Measurements from ENCODE around the gene RBMS2. TPM values are rescaled to one million over a fixed set of nuclear protein-coding genes. Genes with fewer than 3 reads are reported as not detected.

Gene RBMS2
- total RNA-seq, 2 experiments from 2014 or later = 4.8 to 5.5 TPM

DNA sequence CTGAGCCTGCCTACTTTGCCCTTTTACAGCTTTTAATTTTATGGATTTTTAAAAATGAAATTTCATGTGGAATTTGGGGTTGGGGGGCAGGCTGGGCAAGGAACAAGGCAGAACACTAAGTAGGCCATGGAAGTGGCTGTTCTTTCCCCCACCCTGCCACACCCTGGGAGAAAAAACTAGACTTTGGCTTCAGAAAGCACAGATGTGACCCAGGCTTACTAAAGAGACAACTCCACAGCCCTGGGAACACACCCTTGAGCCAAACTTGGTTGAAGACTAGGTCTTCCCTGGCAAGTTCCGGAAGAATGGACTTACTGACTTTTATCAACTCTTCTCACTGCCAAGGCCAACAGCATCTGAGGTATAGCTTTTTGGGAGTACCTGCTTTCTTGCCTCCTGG lies 68.2 kb downstream of the RBMS2 start:
- H3K36me3 Mint-ChIP-seq (ENCODE audit: low read depth) = no peaks in the 10 kb centered on the region
- CTCF ChIA-PET = interaction anchor here (0.6 to 13.4 kb wide), 19 partner anchors 10 to 126 kb away, joined by 3 to 188 read pairs (median 4); partner anchors contain the start of gene RBMS2
- POLR2A ChIA-PET = no interaction called here
- DNase-seq (no peak), ATAC-seq (no peak)
- no peak overlapping the region for H3K4me3 Mint-ChIP-seq
- H3K9me3 Mint-ChIP-seq (ENCODE audit: insufficient read depth) = no peaks in the 10 kb centered on the region
- H3K4me1 Mint-ChIP-seq (ENCODE audit: low read depth) = peaks cover 4% of the 10 kb centered on the region
- no peaks in the 10 kb centered on the region for H3K27me3 Mint-ChIP-seq (ENCODE audit: low read depth)
- H3K27ac Mint-ChIP-seq = no peak overlapping the region

DNA sequence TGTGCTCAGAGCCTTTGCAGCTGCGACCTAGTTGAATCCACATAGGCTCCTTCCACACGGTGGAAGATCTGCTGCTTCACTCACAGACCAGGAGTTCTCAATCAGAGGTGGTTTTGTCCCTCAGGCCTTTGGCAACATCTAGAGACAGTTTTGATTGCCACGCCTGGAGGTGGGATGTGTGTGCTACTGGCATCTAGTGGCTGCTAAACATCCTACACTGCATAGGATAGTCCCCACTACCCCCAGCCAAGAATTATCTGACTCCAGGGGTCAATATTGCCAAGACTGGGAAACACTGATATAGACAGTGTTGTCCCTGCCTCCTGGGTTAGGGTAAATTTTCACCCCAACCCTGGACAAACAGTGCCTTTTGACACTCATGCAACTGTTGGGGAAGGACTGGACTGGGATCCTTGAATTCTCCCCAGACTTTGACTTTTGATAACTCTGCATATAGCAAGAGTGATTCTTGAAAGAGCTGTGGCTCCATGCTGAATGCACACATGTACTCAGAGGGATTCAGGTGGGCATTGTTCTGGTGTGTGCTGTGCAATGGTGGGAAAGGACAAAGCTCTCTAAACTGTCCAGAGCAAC lies 68.7 kb downstream of the RBMS2 start:
- no peak overlapping the region for H3K27ac Mint-ChIP-seq
- POLR2A ChIA-PET = no interaction called here
- no peak overlapping the region for H3K4me3 Mint-ChIP-seq
- ATAC-seq (peak; percentile 73), DNase-seq (peak; percentile 56)
- H3K36me3 Mint-ChIP-seq (ENCODE audit: low read depth) = no peaks in the 10 kb centered on the region
- H3K4me1 Mint-ChIP-seq (ENCODE audit: low read depth) = peaks cover 4% of the 10 kb centered on the region
- no peaks in the 10 kb centered on the region for H3K27me3 Mint-ChIP-seq (ENCODE audit: low read depth)
- no peaks in the 10 kb centered on the region for H3K9me3 Mint-ChIP-seq (ENCODE audit: insufficient read depth)
- CTCF ChIA-PET = interaction anchor here (0.6 to 13.4 kb wide), 26 partner anchors 10 to 94 kb away, joined by 3 to 188 read pairs (median 4); partner anchors contain the start of genes BAZ2A and RBMS2

DNA sequence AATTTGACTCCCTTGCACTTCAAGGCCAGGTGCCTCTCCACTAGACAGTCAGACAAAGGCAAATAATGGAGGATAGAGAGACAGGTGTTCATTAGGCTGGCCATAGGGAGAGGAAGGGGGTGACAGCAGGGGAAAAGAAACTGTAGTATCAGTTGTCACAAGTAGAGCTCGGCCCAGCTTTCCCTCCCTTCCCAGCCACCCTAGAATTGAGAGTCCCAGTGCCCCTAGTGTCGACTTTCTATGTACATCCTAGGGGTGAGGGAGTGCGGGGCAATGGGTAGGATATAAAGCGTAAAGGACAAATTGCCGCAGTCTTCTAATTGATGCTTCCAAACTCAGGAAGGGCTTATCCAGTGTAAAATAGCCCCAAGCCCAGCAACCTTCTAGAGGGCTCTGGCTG lies 69.5 kb downstream of the RBMS2 start:
- Mint-ChIP-seq H3K4me3 (no peak overlapping the region), H3K27ac (no peak overlapping the region), H3K9me3 (ENCODE audit: insufficient read depth) (no peaks in the 10 kb centered on the region), H3K36me3 (ENCODE audit: low read depth) (no peaks in the 10 kb centered on the region), H3K4me1 (ENCODE audit: low read depth) (peaks cover 5% of the 10 kb centered on the region), H3K27me3 (ENCODE audit: low read depth) (no peaks in the 10 kb centered on the region)
- ChIA-PET CTCF (interaction anchor here (0.7 to 13.4 kb wide), 15 partner anchors 11 to 95 kb away, joined by 3 to 188 read pairs (median 5); partner anchors contain the start of genes BAZ2A and RBMS2), POLR2A (no interaction called here)
- no peak for ATAC-seq
- no peak for DNase-seq

DNA sequence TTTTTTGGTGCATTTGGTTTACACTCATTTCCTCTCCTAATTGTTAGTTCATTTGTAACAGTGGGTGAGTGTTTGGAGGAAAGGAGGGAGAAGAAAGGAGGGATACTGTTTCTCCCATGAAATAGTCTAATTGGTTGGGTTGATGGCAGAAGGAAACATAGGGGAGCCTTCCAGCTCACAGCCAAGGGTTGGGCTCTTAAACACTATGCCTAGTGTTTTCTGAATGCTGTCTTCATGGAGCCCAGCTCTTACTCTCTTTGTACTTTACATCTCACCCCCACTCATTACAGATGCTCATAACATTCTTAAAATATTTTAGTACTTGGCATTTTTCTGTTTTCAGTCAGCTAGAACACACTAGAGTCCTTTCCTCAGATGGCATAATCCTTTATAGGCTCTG lies 70.3 kb downstream of the RBMS2 start:
- Mint-ChIP-seq H3K9me3 (ENCODE audit: insufficient read depth) (no peaks in the 10 kb centered on the region), H3K36me3 (ENCODE audit: low read depth) (peaks cover 1% of the 10 kb centered on the region), H3K4me1 (ENCODE audit: low read depth) (peaks cover 5% of the 10 kb centered on the region), H3K27me3 (ENCODE audit: low read depth) (no peaks in the 10 kb centered on the region), H3K4me3 (no peak overlapping the region), H3K27ac (no peak overlapping the region)
- DNase-seq = no peak
- ChIA-PET POLR2A (no interaction called here), CTCF (interaction anchor here (1.4 to 13.4 kb wide), 8 partner anchors 12 to 96 kb away, joined by 3 to 188 read pairs (median 26); partner anchors contain the start of gene BAZ2A)
- no peak for ATAC-seq

DNA sequence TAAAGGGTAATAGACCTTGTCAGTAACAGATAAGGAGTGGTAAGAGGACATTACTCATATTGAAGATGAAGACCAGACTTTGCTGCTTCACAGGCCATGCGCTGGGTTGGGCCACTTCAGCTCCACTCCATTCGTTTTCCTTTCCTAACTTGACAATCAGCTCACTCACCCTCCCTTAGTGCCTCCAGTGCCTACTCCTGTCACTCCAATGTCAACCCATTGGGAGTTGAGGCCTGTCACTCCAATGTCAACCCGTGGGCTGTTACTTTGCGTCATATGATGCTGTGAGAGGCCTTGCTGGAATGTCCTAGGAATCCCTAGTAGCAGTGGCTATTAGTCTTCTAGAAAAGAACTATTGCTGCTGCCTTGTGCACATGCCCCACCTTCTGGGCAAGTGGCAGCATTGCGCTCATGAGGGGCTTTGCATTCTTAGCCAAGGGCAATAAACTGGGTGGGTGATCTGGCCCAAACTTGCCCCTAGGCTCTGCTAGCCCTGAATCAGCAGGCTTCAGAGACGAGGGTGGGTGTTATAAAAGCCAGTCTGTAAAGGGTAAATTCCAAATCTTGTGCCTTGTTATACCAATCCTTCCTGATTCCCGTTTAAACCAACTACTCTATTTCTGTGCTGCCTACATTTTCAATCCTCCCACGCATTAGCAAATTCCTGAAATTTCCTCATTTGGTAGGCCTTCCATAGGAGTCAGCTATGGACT lies 72.4 kb downstream of the RBMS2 start:
- H3K27ac Mint-ChIP-seq = no peak overlapping the region
- H3K36me3 Mint-ChIP-seq (ENCODE audit: low read depth) = peaks cover 18% of the 10 kb centered on the region
- no peaks in the 10 kb centered on the region for H3K9me3 Mint-ChIP-seq (ENCODE audit: insufficient read depth)
- no peak overlapping the region for H3K4me3 Mint-ChIP-seq
- DNase-seq (peak; percentile 77), ATAC-seq (peak; percentile 64)
- H3K27me3 Mint-ChIP-seq (ENCODE audit: low read depth) = no peaks in the 10 kb centered on the region
- ChIA-PET CTCF (interaction anchor here (0.6 to 13.4 kb wide), 21 partner anchors 8 to 137 kb away, joined by 3 to 188 read pairs (median 4); partner anchors contain the start of genes GLS2 and RBMS2), POLR2A (no interaction called here)
- H3K4me1 Mint-ChIP-seq (ENCODE audit: low read depth) = peaks cover 5% of the 10 kb centered on the region

DNA sequence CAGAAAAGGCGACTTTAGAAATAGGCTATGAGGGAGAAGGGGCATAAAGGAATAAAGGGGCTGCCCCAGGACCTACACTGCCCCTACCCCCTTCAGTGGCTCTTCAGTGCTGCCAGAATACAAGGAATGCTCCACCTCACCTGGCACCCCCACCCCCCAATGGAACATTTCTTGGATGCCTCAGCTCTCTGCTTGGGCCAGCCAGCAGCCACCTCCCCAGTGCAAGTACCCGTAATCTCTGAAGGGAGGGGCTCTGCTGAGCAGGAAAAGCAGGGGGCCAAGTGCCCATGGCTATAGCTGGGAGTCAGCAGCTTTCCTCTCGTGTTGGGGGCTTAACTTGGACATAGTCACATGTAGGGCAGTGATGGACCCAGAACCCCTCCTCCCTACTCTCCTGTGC lies 75.2 kb downstream of the RBMS2 start:
- DNase-seq (no peak), ATAC-seq (no peak)
- ChIA-PET CTCF (interaction anchor here (13.4 kb wide), 1 partner anchor 84 kb away, joined by 188 read pairs; no protein-coding TSS in a partner anchor), POLR2A (no interaction called here)
- no peaks in the 10 kb centered on the region for H3K9me3 Mint-ChIP-seq (ENCODE audit: insufficient read depth)
- peaks cover 3% of the 10 kb centered on the region for H3K4me1 Mint-ChIP-seq (ENCODE audit: low read depth)
- no peak overlapping the region for H3K4me3 Mint-ChIP-seq
- H3K36me3 Mint-ChIP-seq (ENCODE audit: low read depth) = peaks cover 44% of the 10 kb centered on the region
- peak overlapping the region; percentile 52 for H3K27ac Mint-ChIP-seq
- no peaks in the 10 kb centered on the region for H3K27me3 Mint-ChIP-seq (ENCODE audit: low read depth)

DNA sequence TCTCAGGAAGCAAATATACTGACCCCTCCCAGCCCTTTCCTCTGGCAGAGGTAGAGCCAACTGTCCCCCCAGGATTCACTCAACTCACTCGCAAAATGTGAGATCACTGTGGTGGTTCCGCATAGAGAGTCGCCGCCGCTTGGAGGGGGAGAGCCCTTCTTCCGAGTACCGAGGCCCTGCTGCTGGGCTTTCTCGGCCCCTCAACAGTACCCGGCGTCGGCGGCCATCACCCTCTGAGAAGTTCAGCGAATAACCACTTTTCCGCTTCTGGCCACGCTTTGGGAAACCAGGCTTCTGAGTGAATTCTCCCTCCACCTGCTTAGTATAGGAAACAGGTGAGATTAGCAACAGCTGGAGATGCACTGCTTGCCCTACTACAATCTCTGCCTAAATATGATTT lies 77.4 kb downstream of the RBMS2 start:
- CTCF ChIA-PET = no interaction called here
- peaks cover 62% of the 10 kb centered on the region for H3K36me3 Mint-ChIP-seq (ENCODE audit: low read depth)
- POLR2A ChIA-PET = no interaction called here

DNA sequence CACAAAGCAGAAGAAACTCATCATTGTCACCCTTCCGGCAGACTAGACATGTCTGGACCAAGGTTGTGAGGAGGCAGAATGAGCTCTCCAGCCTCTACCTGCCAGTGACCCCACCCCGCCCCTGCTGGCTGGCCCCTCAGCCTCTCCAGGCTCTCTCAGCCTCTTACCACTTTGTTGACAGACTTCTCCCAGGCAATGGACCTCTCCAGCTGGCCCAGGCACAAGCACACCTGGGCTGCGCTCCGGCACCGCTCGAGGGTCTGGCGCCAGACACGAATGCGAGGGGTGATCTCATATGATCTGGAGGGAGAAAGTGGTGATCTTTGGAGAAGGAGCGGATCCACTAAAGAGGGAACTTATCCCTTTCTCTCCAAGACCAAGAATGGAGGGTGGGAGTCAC lies 78.2 kb downstream of the RBMS2 start:
- Mint-ChIP-seq H3K36me3 (ENCODE audit: low read depth) (peaks cover 70% of the 10 kb centered on the region), H3K4me1 (ENCODE audit: low read depth) (peaks cover 2% of the 10 kb centered on the region), H3K27ac (no peak overlapping the region), H3K9me3 (ENCODE audit: insufficient read depth) (no peaks in the 10 kb centered on the region), H3K27me3 (ENCODE audit: low read depth) (no peaks in the 10 kb centered on the region), H3K4me3 (no peak overlapping the region)
- CTCF ChIA-PET = no interaction called here
- ATAC-seq (no peak), DNase-seq (no peak)
- POLR2A ChIA-PET = no interaction called here

More for the DNA sequence above, 77.4 kb downstream of the RBMS2 start:
- H3K4me3 Mint-ChIP-seq = no peak overlapping the region
- H3K27me3 Mint-ChIP-seq (ENCODE audit: low read depth) = no peaks in the 10 kb centered on the region
- peaks cover 2% of the 10 kb centered on the region for H3K4me1 Mint-ChIP-seq (ENCODE audit: low read depth)
- H3K9me3 Mint-ChIP-seq (ENCODE audit: insufficient read depth) = no peaks in the 10 kb centered on the region
- ATAC-seq = no peak
- no peak for DNase-seq
- no peak overlapping the region for H3K27ac Mint-ChIP-seq

DNA sequence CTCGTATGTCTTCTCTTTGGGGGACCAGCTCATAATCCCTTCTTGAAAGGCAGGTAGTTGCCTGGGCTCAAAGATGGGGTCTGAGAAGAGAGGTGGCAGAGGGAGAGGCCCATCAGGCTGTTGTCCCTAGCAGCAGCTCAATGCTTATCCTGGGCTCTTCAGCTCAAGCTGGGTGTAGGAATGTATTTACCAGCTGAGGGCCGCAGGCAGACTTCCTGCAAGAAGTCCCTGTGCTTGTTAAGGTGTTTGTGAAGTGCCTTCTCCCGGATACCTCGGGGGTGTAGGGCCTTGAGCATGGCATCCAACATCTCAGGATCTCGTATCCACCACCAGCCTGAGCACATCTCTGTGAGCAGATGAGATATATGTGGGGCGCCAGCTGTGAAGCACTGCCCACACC lies 79.1 kb downstream of the RBMS2 start:
- Mint-ChIP-seq H3K9me3 (ENCODE audit: insufficient read depth) (no peaks in the 10 kb centered on the region), H3K4me1 (ENCODE audit: low read depth) (peaks cover 2% of the 10 kb centered on the region), H3K27ac (no peak overlapping the region), H3K36me3 (ENCODE audit: low read depth) (peaks cover 75% of the 10 kb centered on the region), H3K27me3 (ENCODE audit: low read depth) (no peaks in the 10 kb centered on the region), H3K4me3 (no peak overlapping the region)
- CTCF ChIA-PET = interaction anchor here (0.8 to 2.2 kb wide), 5 partner anchors 27 to 87 kb away, joined by 3 to 13 read pairs (median 6); no protein-coding TSS in a partner anchor
- POLR2A ChIA-PET = no interaction called here
- ATAC-seq = no peak
- DNase-seq = no peak

DNA sequence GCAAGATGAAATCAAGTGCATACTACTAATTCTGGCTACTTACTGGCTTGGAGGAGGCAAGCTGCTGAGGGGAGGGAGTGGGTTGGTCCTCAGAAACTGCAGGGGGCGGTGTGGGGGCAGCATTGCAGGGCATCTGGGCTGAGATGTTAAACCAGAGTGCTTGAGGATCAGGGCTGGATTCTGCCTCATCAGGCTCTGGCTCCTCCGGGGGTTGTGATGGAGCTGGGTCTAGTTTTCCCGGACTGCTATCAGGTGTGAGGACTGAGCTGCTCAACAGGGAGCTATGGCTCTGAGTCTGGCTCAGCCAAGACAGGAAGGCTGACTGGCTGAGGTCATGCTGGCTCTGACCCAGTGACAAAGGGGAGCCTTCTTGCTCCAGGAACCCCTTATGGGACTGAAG lies 79.9 kb downstream of the RBMS2 start:
- ATAC-seq (no peak), DNase-seq (peak; percentile 50)
- CTCF ChIA-PET = interaction anchor here (0.9 to 2.2 kb wide), 10 partner anchors 8 to 88 kb away, joined by 3 to 13 read pairs (median 4); no protein-coding TSS in a partner anchor
- no peaks in the 10 kb centered on the region for H3K27me3 Mint-ChIP-seq (ENCODE audit: low read depth)
- no peak overlapping the region for H3K27ac Mint-ChIP-seq
- H3K9me3 Mint-ChIP-seq (ENCODE audit: insufficient read depth) = no peaks in the 10 kb centered on the region
- no peak overlapping the region for H3K4me3 Mint-ChIP-seq
- H3K4me1 Mint-ChIP-seq (ENCODE audit: low read depth) = no peaks in the 10 kb centered on the region
- POLR2A ChIA-PET = interaction anchor here (1.9 kb wide), 1 partner anchor 35 kb away, joined by 6 read pairs; no protein-coding TSS in a partner anchor
- peaks cover 82% of the 10 kb centered on the region for H3K36me3 Mint-ChIP-seq (ENCODE audit: low read depth)

DNA sequence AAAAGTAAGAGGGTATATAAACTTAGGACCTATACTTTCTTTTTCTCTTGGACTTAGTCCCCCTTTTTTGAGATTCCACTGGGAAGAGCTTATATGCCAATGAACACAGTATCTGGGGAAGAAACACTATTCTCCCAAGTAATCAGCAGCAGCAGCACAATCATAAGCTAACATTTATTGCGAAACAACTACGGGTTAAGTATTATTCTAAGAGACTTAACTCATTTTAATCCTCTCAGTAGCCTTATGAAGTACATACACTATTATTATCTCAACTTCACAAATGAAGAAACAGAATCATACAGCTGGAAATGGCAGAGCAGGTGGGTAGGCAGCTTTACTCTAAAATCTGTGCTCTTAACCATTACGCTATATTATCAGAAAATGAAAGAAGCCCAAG lies 80.6 kb downstream of the RBMS2 start:
- H3K27ac Mint-ChIP-seq = no peak overlapping the region
- H3K4me1 Mint-ChIP-seq (ENCODE audit: low read depth) = no peaks in the 10 kb centered on the region
- no peak for ATAC-seq
- ChIA-PET POLR2A (interaction anchor here (0.6 to 1.9 kb wide), 3 partner anchors 8 to 89 kb away, joined by 3 to 6 read pairs (median 3); no protein-coding TSS in a partner anchor), CTCF (interaction anchor here (0.6 to 2.2 kb wide), 12 partner anchors 9 to 88 kb away, joined by 3 to 13 read pairs (median 4); no protein-coding TSS in a partner anchor)
- H3K36me3 Mint-ChIP-seq (ENCODE audit: low read depth) = peaks cover 83% of the 10 kb centered on the region
- no peak for DNase-seq
- H3K27me3 Mint-ChIP-seq (ENCODE audit: low read depth) = no peaks in the 10 kb centered on the region
- no peaks in the 10 kb centered on the region for H3K9me3 Mint-ChIP-seq (ENCODE audit: insufficient read depth)
- H3K4me3 Mint-ChIP-seq = no peak overlapping the region

DNA sequence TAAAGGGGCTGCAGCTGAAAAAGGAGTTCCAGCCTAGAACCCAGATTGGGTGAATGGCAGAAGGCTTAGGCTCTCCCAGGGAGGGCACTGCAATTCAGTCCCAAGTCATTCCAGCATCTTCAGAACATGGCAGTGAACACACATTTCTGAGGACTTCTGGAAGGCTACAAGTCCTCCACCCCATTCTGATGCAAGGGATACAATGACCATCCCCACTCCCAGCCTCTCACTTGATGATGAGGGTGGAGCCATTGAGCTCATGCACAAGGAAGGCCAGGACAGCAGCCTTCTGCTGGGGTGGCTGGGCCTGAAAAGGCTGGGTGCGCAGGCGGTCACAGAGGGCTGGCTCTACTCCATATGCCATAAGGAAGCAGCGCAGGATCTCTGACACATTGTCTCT lies 82.7 kb downstream of the RBMS2 start:
- ChIA-PET CTCF (no interaction called here), POLR2A (no interaction called here)
- no peaks in the 10 kb centered on the region for H3K4me1 Mint-ChIP-seq (ENCODE audit: low read depth)
- no peaks in the 10 kb centered on the region for H3K9me3 Mint-ChIP-seq (ENCODE audit: insufficient read depth)
- H3K27me3 Mint-ChIP-seq (ENCODE audit: low read depth) = no peaks in the 10 kb centered on the region
- DNase-seq = no peak
- H3K27ac Mint-ChIP-seq = peak overlapping the region; percentile 19
- H3K4me3 Mint-ChIP-seq = no peak overlapping the region
- peaks cover 68% of the 10 kb centered on the region for H3K36me3 Mint-ChIP-seq (ENCODE audit: low read depth)
- ATAC-seq = peak; percentile 11

Measured in activated CD8-positive, alpha-beta T cell treated with anti-CD3 and anti-CD28 coated beads, Interleukin-2, amount 10 ng/mL, durations not matched to agents 7 days and 5 days (primary cell).